HFFc6 (cell line): ENCODE results near the gene TACR1. TPM values are rescaled to one million over a fixed set of nuclear protein-coding genes. Genes with fewer than 3 reads are reported as not detected.
"Not testable (repeated sequence)": the region's sequence is repeated elsewhere in the genome, so short reads cannot be mapped to it uniquely, and the experiment has no call there.

Experiments used
- DNase-seq: peaks from one replicate; pipeline ENCODE4 v3.0.0-alpha.2; 2018
- H3K27ac Mint-ChIP-seq: 2 replicates; pipeline ENCODE4 v1.8.0; 2020; ENCODE audit warnings: mild to moderate bottlenecking, mixed read lengths
- H3K27me3 Mint-ChIP-seq: 2 replicates; pipeline ENCODE4 v1.8.0; 2021; ENCODE audit warnings: mild to moderate bottlenecking, moderate library complexity, mixed read lengths; ENCODE audit not compliant: insufficient read depth
- H3K36me3 Mint-ChIP-seq: 2 replicates; pipeline ENCODE4 v1.8.0; 2021; ENCODE audit warnings: low read depth, mixed read lengths
- H3K4me1 Mint-ChIP-seq: 2 replicates; pipeline ENCODE4 v1.8.0; 2020; ENCODE audit warnings: low read depth, mixed read lengths
- H3K4me3 Mint-ChIP-seq: 2 replicates; pipeline ENCODE4 v1.8.0; 2020; ENCODE audit warnings: mild to moderate bottlenecking, moderate library complexity, mixed read lengths
- H3K9me3 Mint-ChIP-seq: 2 replicates; pipeline ENCODE4 v1.8.0; 2020; ENCODE audit warnings: mild to moderate bottlenecking, mixed read lengths
- CTCF ChIP-seq: fragments of 200-600 bp; sonication (generic); IDR thresholded peaks from 2 replicates; pipeline ENCODE4 v1.5.0; 2021; ENCODE audit warnings: antibody characterized with exemption, mild to moderate bottlenecking
- long read RNA-seq: library from polyadenylated mRNA; unstranded; transcript quantifications from one replicate; pipeline ENCODE4 v2.0.0, GENCODE V29; 2019
- total RNA-seq, 6 experiments: library from RNA; stranded (reverse); fragmentation: NEBNext Ultra II Directional; extraction: Animal tissue kit (Norgen Biotek cat#: 25700); gene quantifications; 2 replicates in 1 of 6; 3 replicates in 5 of 6; pipeline ENCODE4 v1.2.3, GENCODE V29; 2021

Gene TACR1
- under 1 TPM in 5 of 6 experiments, not detected in 1; 0.10 to 0.18 (median 0.17) TPM for total RNA-seq
- long read RNA-seq: 0 reads

- H3K4me3 Mint-ChIP-seq: peak within 1 kb of the TSS; percentile 93
- H3K27me3 Mint-ChIP-seq: peaks cover 28% of the 10 kb centered on the region
- H3K4me1 Mint-ChIP-seq: peaks cover 13% of the 10 kb centered on the region
Measured at GRCh38 chr2:75199428-75200011, at the start of gene TACR1. Gene TACR1 (minus strand): TSS chr2:75199520. CDS start chr2:75198934, 586 bp downstream.

GRCh38 chr2:75248581-75248980 is 49.3 kb upstream of the TACR1 start:
- Mint-ChIP-seq H3K4me1 (peaks cover 53% of the 10 kb centered on the region), H3K9me3 (peaks cover 12% of the 10 kb centered on the region)
- peak; percentile 83 for DNase-seq

More at GRCh38 chr2:75199428-75200011, at the start of gene TACR1:
- Mint-ChIP-seq H3K27ac (peak within 1 kb of the TSS; percentile 29; the same call in 1 of the 2 replicates), H3K36me3 (no peaks in the 10 kb centered on the region), H3K9me3 (no peaks in the 10 kb centered on the region)
- peak; percentile 66 for DNase-seq
- TF ChIP-seq CTCF: peak; percentile 88

GRCh38 chr2:75246441-75247167 is 47.3 kb upstream of the TACR1 start:
- no peaks in the 10 kb centered on the region for H3K27me3 Mint-ChIP-seq
- TF ChIP-seq CTCF: no peak
- peaks cover 31% of the 10 kb centered on the region for H3K9me3 Mint-ChIP-seq
- peak overlapping the region; percentile 69 for H3K4me3 Mint-ChIP-seq
- peak overlapping the region; percentile 95 for H3K27ac Mint-ChIP-seq
- DNase-seq: peak; percentile 62
- peaks cover 43% of the 10 kb centered on the region for H3K4me1 Mint-ChIP-seq
- peaks cover 39% of the 10 kb centered on the region for H3K36me3 Mint-ChIP-seq

More at GRCh38 chr2:75248581-75248980, 49.3 kb upstream of the TACR1 start:
- Mint-ChIP-seq H3K27ac (peak overlapping the region; percentile 86), H3K4me3 (0 out of 2 replicates have a peak overlapping the region, but pooled peaks have one; percentile 36), H3K36me3 (peaks cover 19% of the 10 kb centered on the region)
- not testable (repeated sequence) for H3K27me3 Mint-ChIP-seq

GRCh38 chr2:75243219-75243618 is 43.9 kb upstream of the TACR1 start:
- no peak for TF ChIP-seq CTCF
- H3K27ac Mint-ChIP-seq: no peak overlapping the region
- DNase-seq: no peak
- H3K4me3 Mint-ChIP-seq: no peak overlapping the region
- peaks cover 21% of the 10 kb centered on the region for H3K9me3 Mint-ChIP-seq
- H3K27me3 Mint-ChIP-seq: no peaks in the 10 kb centered on the region
- H3K36me3 Mint-ChIP-seq: peaks cover 27% of the 10 kb centered on the region
- H3K4me1 Mint-ChIP-seq: peaks cover 63% of the 10 kb centered on the region

GRCh38 chr2:75241696-75242095 is 42.4 kb upstream of the TACR1 start:
- Mint-ChIP-seq H3K4me3 (no peak overlapping the region), H3K36me3 (peaks cover 27% of the 10 kb centered on the region), H3K4me1 (peaks cover 64% of the 10 kb centered on the region), H3K27ac (peak overlapping the region; percentile 40), H3K9me3 (peaks cover 21% of the 10 kb centered on the region), H3K27me3 (no peaks in the 10 kb centered on the region)
- peak; percentile 31 for DNase-seq
- peak; percentile 60 for TF ChIP-seq CTCF
